Activated T-helper 17 cell treated with anti-CD3 and anti-CD28 coated beads, Interleukin-2, amount 50 U/mL, for 72 hours (primary cell): Measurements from ENCODE around the gene ANTXR1. TPM values are rescaled to one million over a fixed set of nuclear protein-coding genes. Genes with fewer than 3 reads are reported as not detected.
"Not testable (repeated sequence)": the region's sequence is repeated elsewhere in the genome, so short reads cannot be mapped to it uniquely, and the experiment has no call there.

Experiments
- ATAC-seq: fragments of 150-1000 bp; cut with Tn5 transposase; replicated peaks from 2 replicates; pipeline ENCODE4 v1.10.0; 2021; ENCODE audit warnings: mild to moderate bottlenecking, moderate library complexity
- H3K27ac Mint-ChIP-seq: one replicate; pipeline ENCODE4 v1.8.0; 2022; ENCODE audit warnings: mixed read lengths
- H3K27me3 Mint-ChIP-seq: one replicate; pipeline ENCODE4 v1.8.0; 2022; ENCODE audit warnings: mixed read lengths
- H3K36me3 Mint-ChIP-seq: one replicate; pipeline ENCODE4 v1.8.0; 2022; ENCODE audit warnings: low read depth, mild to moderate bottlenecking, mixed read lengths
- H3K4me1 Mint-ChIP-seq: one replicate; pipeline ENCODE4 v1.8.0; 2022; ENCODE audit warnings: mixed read lengths
- H3K4me3 Mint-ChIP-seq: one replicate; pipeline ENCODE4 v1.8.0; 2022; ENCODE audit warnings: mild to moderate bottlenecking, mixed read lengths
- H3K9me3 Mint-ChIP-seq: one replicate; pipeline ENCODE4 v1.8.0; 2022; ENCODE audit warnings: mixed read lengths
- total RNA-seq, 2 donors: library from RNA; stranded (reverse); gene quantifications; one replicate each; pipeline ENCODE4 v1.2.3, GENCODE V29; 2022

Gene ANTXR1
- total RNA-seq, 2 donors from 2014 or later, result 0.11 TPM; not detected in 1

GRCh38 chr2:69253611-69254301, 240.8 kb downstream of the ANTXR1 start:
- H3K27me3 Mint-ChIP-seq, result peaks cover 32% of the 10 kb centered on the region
- ATAC-seq, result no peak
- H3K4me3 Mint-ChIP-seq, result no peak overlapping the region
- peaks cover 3% of the 10 kb centered on the region for H3K9me3 Mint-ChIP-seq
- no peak overlapping the region for H3K27ac Mint-ChIP-seq
- H3K4me1 Mint-ChIP-seq, result no peaks in the 10 kb centered on the region
- H3K36me3 Mint-ChIP-seq, result no peaks in the 10 kb centered on the region

GRCh38 chr2:69255760-69256159, 242.8 kb downstream of the ANTXR1 start:
- Mint-ChIP-seq H3K9me3 (peaks cover 13% of the 10 kb centered on the region), H3K36me3 (no peaks in the 10 kb centered on the region), H3K4me3 (no peak overlapping the region), H3K4me1 (no peaks in the 10 kb centered on the region), H3K27me3 (peaks cover 26% of the 10 kb centered on the region), H3K27ac (no peak overlapping the region)
- no peak for ATAC-seq

- not testable (repeated sequence) for H3K4me1 Mint-ChIP-seq, ATAC-seq
- H3K9me3 Mint-ChIP-seq, result peaks cover 26% of the 10 kb centered on the region
Measured at GRCh38 chr2:69259994-69260591, 247.1 kb downstream of the ANTXR1 start.

GRCh38 chr2:69260666-69261065, 247.7 kb downstream of the ANTXR1 start:
- Mint-ChIP-seq H3K9me3 (peaks cover 26% of the 10 kb centered on the region), H3K4me1 (no peaks in the 10 kb centered on the region), H3K4me3 (no peak overlapping the region), H3K27ac (no peak overlapping the region), H3K36me3 (no peaks in the 10 kb centered on the region), H3K27me3 (peaks cover 38% of the 10 kb centered on the region)
- no peak for ATAC-seq

More at GRCh38 chr2:69259994-69260591, 247.1 kb downstream of the ANTXR1 start:
- H3K27me3 Mint-ChIP-seq, result peaks cover 32% of the 10 kb centered on the region
- H3K4me3 Mint-ChIP-seq, H3K36me3 Mint-ChIP-seq, H3K27ac Mint-ChIP-seq: not testable (repeated sequence)

- Mint-ChIP-seq H3K4me1 (no peaks in the 10 kb centered on the region), H3K9me3 (no peaks in the 10 kb centered on the region), H3K36me3 (no peaks in the 10 kb centered on the region), H3K4me3 (no peak overlapping the region), H3K27me3 (peaks cover 44% of the 10 kb centered on the region), H3K27ac (no peak overlapping the region)
- no peak for ATAC-seq
Measured at GRCh38 chr2:69269330-69269729, 256.4 kb downstream of the ANTXR1 start.

GRCh38 chr2:69271831-69272257, 258.9 kb downstream of the ANTXR1 start:
- Mint-ChIP-seq H3K27me3 (peaks cover 49% of the 10 kb centered on the region), H3K4me3 (no peak overlapping the region), H3K4me1 (no peaks in the 10 kb centered on the region), H3K27ac (no peak overlapping the region), H3K9me3 (no peaks in the 10 kb centered on the region), H3K36me3 (no peaks in the 10 kb centered on the region)
- no peak for ATAC-seq

GRCh38 chr2:69272803-69273471, 260.0 kb downstream of the ANTXR1 start:
- Mint-ChIP-seq H3K27me3 (peaks cover 49% of the 10 kb centered on the region), H3K4me1 (no peaks in the 10 kb centered on the region), H3K4me3 (no peak overlapping the region), H3K36me3 (no peaks in the 10 kb centered on the region), H3K27ac (no peak overlapping the region), H3K9me3 (no peaks in the 10 kb centered on the region)
- no peak for ATAC-seq

DNA sequence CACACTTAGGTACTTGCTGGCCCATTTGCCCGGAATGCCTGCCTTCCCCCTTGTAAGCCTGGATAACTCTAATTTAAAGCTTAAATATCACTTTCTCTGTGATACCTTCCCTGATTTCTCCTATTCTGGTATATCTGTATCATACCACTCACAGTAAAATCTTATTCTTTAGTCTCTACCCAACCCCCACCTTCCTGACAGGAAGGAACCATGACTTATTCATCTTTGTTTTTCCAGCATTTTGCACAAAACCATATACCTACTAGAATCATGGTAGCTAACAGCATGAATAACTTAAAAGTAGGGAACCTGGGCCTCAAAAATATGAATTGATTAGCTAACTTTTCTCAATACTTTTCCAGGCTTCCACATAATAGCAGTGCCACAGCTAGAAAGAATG, 262.5 kb downstream of the ANTXR1 start:
- no peaks in the 10 kb centered on the region for H3K4me1 Mint-ChIP-seq
- H3K4me3 Mint-ChIP-seq, result no peak overlapping the region
- H3K27me3 Mint-ChIP-seq, result peaks cover 43% of the 10 kb centered on the region
- H3K27ac Mint-ChIP-seq, result no peak overlapping the region
- no peaks in the 10 kb centered on the region for H3K9me3 Mint-ChIP-seq
- H3K36me3 Mint-ChIP-seq, result no peaks in the 10 kb centered on the region
- no peak for ATAC-seq

DNA sequence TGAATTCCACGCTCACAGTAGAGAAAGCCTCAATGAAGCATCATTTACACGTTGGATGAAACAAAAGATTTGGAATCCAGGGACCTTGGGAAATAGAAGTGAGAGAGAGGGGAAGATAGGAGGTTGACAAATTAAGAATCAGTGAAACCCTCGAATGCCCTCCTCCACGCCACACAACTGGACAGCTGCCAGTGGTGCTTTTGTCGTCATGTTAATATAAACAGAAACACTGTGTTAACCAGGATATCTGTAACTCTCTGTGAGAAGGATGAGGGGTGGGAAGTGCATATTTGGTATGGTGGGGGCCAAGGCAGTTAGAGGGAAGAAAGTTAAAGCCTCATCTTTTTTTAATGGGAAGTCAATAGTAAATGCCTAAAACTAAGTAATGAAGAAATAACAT, 265.4 kb downstream of the ANTXR1 start:
- H3K4me1 Mint-ChIP-seq, result no peaks in the 10 kb centered on the region
- H3K9me3 Mint-ChIP-seq, result no peaks in the 10 kb centered on the region

DNA sequence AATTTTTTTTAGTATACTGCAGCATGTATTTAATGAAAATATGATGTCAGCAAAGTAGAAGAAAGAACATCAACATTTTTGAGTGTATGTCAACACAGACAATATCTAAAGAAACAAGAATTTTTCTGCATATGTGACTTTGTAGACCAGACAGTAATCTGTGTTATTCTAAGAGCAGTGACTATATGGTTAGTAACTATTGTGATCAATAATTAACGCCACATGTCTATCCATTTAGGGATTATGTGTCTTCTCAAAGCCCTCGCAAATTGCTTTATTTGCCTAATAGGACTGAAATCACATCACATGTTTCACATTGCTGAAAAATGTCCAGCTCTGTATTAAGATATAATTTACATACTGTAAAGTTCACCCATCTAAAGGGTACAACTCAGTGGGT, 266.2 kb downstream of the ANTXR1 start:
- H3K36me3 Mint-ChIP-seq, result no peaks in the 10 kb centered on the region
- H3K27me3 Mint-ChIP-seq, result peaks cover 27% of the 10 kb centered on the region
- no peak overlapping the region for H3K4me3 Mint-ChIP-seq
- ATAC-seq, result no peak
- no peaks in the 10 kb centered on the region for H3K4me1 Mint-ChIP-seq
- H3K9me3 Mint-ChIP-seq, result no peaks in the 10 kb centered on the region
- no peak overlapping the region for H3K27ac Mint-ChIP-seq

More for the DNA sequence above, 265.4 kb downstream of the ANTXR1 start:
- no peak for ATAC-seq
- Mint-ChIP-seq H3K4me3 (no peak overlapping the region), H3K36me3 (no peaks in the 10 kb centered on the region), H3K27me3 (peaks cover 36% of the 10 kb centered on the region), H3K27ac (no peak overlapping the region)

- H3K4me1 Mint-ChIP-seq, result no peaks in the 10 kb centered on the region
- ATAC-seq, result no peak
- peaks cover 22% of the 10 kb centered on the region for H3K27me3 Mint-ChIP-seq
- H3K36me3 Mint-ChIP-seq, result no peaks in the 10 kb centered on the region
- no peak overlapping the region for H3K27ac Mint-ChIP-seq
- no peak overlapping the region for H3K4me3 Mint-ChIP-seq
- H3K9me3 Mint-ChIP-seq, result no peaks in the 10 kb centered on the region
Measured at GRCh38 chr2:69279931-69280681, 267.1 kb downstream of the ANTXR1 start.

GRCh38 chr2:69280796-69281412, 267.9 kb downstream of the ANTXR1 start:
- no peak overlapping the region for H3K27ac Mint-ChIP-seq
- no peaks in the 10 kb centered on the region for H3K36me3 Mint-ChIP-seq
- no peak overlapping the region for H3K4me3 Mint-ChIP-seq

DNA sequence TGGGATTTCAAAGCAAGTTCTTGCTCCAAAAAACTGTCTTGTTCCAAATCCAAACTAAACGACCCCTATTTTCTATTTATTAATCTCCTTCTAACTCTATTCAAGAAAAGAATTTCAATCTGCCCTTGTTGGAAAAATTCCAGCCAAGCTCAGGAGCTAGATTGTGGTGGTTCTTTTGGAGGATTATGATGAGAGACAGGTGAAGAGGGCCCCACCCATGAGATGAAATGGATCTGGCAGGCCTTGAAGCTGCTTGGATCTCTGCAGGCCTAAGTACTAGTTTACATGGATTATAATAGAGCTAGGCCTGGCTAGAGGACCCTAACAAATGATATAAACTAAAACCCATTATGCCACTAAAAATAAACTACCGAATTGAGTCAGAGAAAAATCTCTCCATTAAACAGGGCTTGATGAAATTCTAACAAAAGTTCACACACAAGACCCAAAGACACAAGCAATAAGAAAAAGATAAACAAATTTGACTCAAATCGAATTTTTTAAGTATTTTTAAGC, 272.5 kb downstream of the ANTXR1 start:
- Mint-ChIP-seq H3K27me3 (peaks cover 10% of the 10 kb centered on the region), H3K4me1 (no peaks in the 10 kb centered on the region), H3K9me3 (no peaks in the 10 kb centered on the region), H3K27ac (no peak overlapping the region), H3K4me3 (no peak overlapping the region), H3K36me3 (no peaks in the 10 kb centered on the region)
- no peak for ATAC-seq

More at GRCh38 chr2:69280796-69281412, 267.9 kb downstream of the ANTXR1 start:
- Mint-ChIP-seq H3K27me3 (peaks cover 18% of the 10 kb centered on the region), H3K4me1 (no peaks in the 10 kb centered on the region), H3K9me3 (no peaks in the 10 kb centered on the region)
- ATAC-seq, result no peak

DNA sequence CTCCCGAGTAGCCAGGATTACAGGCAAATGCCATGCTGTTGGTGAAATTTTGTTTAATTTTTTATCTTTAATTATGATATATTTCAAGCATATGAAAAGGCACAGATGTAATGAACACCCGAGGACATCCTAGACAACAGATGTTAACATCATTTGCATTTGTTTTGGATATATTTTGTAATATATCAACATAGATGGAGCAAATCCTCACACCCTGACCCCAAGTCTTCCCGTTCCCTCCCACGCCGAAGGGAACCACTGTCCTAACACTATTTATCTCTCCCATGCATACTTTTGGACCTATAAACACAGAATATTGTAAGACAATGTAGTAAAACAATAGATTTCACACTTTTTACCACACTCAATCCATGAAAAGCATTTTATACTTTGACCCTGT, 274.6 kb downstream of the ANTXR1 start:
- no peak for ATAC-seq
- no peak overlapping the region for H3K27ac Mint-ChIP-seq
- no peak overlapping the region for H3K4me3 Mint-ChIP-seq
- H3K36me3 Mint-ChIP-seq, result no peaks in the 10 kb centered on the region
- H3K27me3 Mint-ChIP-seq, result peaks cover 4% of the 10 kb centered on the region
- no peaks in the 10 kb centered on the region for H3K4me1 Mint-ChIP-seq
- no peaks in the 10 kb centered on the region for H3K9me3 Mint-ChIP-seq
